Stomach (tissue), 9 donors: ENCODE data around the gene PPP1R12A. TPM values are rescaled to one million over a fixed set of nuclear protein-coding genes. Genes with fewer than 3 reads are reported as not detected.

Source experiments
- DNase-seq, 2 donors: peaks; one replicate each; pipeline versions ENCODE4 v3.0.0 to v3.0.0-alpha.2; 2013 to 2019
- H3K27ac ChIP-seq, 5 donors: fragments of 200-600 bp in 4 of 5; sonication (generic) in 4 of 5; one replicate each; pipeline ENCODE4 v1.5.1; 2013 to 2019; ENCODE audit warnings: mild to moderate bottlenecking in 1 of 5, moderate library complexity in 1 of 5
- H3K27me3 ChIP-seq, 3 donors: fragments of 200-600 bp; sonication (generic); one replicate each; pipeline ENCODE4 v1.5.1; 2017 to 2019; ENCODE audit warnings: mixed run types in 1 of 3
- H3K36me3 ChIP-seq, 4 donors: fragments of 200-600 bp; sonication (generic); 1 replicate in 3 of 4; 2 replicates in 1 of 4; pipeline ENCODE4 v1.5.1; 2016 to 2019
- H3K4me1 ChIP-seq, 4 donors: fragments of 200-600 bp; sonication (generic); one replicate each; pipeline ENCODE4 v1.5.1; 2016 to 2019
- H3K4me3 ChIP-seq, 4 donors: fragments of 200-600 bp; sonication (generic) in 3 of 4; one replicate each; pipeline ENCODE4 v1.5.1; 2016 to 2019; ENCODE audit warnings: mild to moderate bottlenecking in 1 of 4
- H3K9me3 ChIP-seq, 4 donors: fragments of 200-600 bp; sonication (generic); one replicate each; pipeline ENCODE4 v1.5.1; 2016 to 2019
- CTCF ChIP-seq, 7 experiments: fragments of 450-650 bp in 4 of 7; fragments of 200-600 bp in 3 of 7; sonication (generic) in 3 of 7; IDR thresholded peaks; one replicate each; pipeline ENCODE4 v1.5.1; 2016 to 2019; ENCODE audit warnings: antibody characterized with exemption in 7 of 7, control low read depth in 2 of 7, mild to moderate bottlenecking in 1 of 7
- EP300 ChIP-seq: sonication (generic); formaldehyde crosslinking; IDR thresholded peaks from one replicate; pipeline ENCODE4 v1.6.1; 2017; ENCODE audit warnings: antibody characterized with exemption
- POLR2A ChIP-seq, 4 donors: fragments of 450-650 bp; IDR thresholded peaks; one replicate each; pipeline ENCODE4 v1.6.1; 2016; ENCODE audit warnings: antibody characterized with exemption in 4 of 4, control low read depth in 2 of 4, mild to moderate bottlenecking in 1 of 4, moderate library complexity in 1 of 4
- POLR2AphosphoS5 ChIP-seq, 3 donors: sonication (generic); formaldehyde crosslinking; IDR thresholded peaks; one replicate each; pipeline ENCODE4 v1.6.1; 2016; ENCODE audit warnings: antibody characterized with exemption in 3 of 3
- WGBS, 5 donors: extraction: QIAGEN DNeasy Blood & Tissue Kit in 3 of 5; methylation state at CpG; one replicate each; pipeline versions ENCODE4 v1.1.5 to v1.1.7; 2013 to 2018; 5-methylcytosine and 5-hydroxymethylcytosine counted together
- intact Hi-C: fragments of 100-400 bp; cut with DNase I; formaldehyde crosslinking; loops from one replicate; pipeline ENCODE4 v1.15.1; 2023; ENCODE audit warnings: low total_unique reads
- polyA plus RNA-seq, 3 donors: library from polyadenylated mRNA; stranded (reverse); fragments of 200-250 nt; gene quantifications; one replicate each; pipeline ENCODE4 v1.2.3, GENCODE V29; 2013
- total RNA-seq, 5 donors: library from RNA; depleted of rRNA; stranded (reverse); fragments of >200 nt; gene quantifications; one replicate each; pipeline versions ENCODE4 v1.1.0 to v1.2.3, GENCODE V29; 2014 to 2016
- donor health status: healthy with polysubstance abuse.
- donor health status: Bipolar disorder and iron deficiency.
- donor health status: healthy.

PPP1R12A gene
- total and polyA plus RNA-seq, 8 donors, result 7.5 to 425 (median 112) TPM

GRCh38 chr12:79921786-79922185 is 13.1 kb downstream of the PPP1R12A start:
- peaks cover 0 to 83% (median 47%) of the 10 kb centered on the region in 4 donors for H3K4me1 ChIP-seq
- 86 to 94% (median 88%) methylated on average over 1 of the region's 1 CpG for WGBS, 5 donors
- H3K9me3 ChIP-seq, result no peaks in the 10 kb centered on the region
- H3K27ac ChIP-seq, result no peak overlapping the region
- no peak for DNase-seq
- H3K36me3 ChIP-seq, result no peaks in the 10 kb centered on the region
- H3K4me3 ChIP-seq, result no peak overlapping the region
- no peaks in the 10 kb centered on the region for H3K27me3 ChIP-seq
- intact Hi-C loops, result no loop called here
- TF ChIP-seq CTCF (IDR thresholded peaks at IDR 0.05), result no peak
- no peak for TF ChIP-seq EP300
- no peak for TF ChIP-seq POLR2AphosphoS5 (IDR thresholded peaks at IDR 0.05)
- no peak for TF ChIP-seq POLR2A (IDR thresholded peaks at IDR 0.05)

- Histone ChIP-seq H3K4me3 (no peak overlapping the region), H3K27ac (no peak overlapping the region), H3K4me1 (peaks cover 0 to 88% (median 48%) of the 10 kb centered on the region in 4 donors), H3K27me3 (no peaks in the 10 kb centered on the region), H3K36me3 (no peaks in the 10 kb centered on the region), H3K9me3 (no peaks in the 10 kb centered on the region)
- TF ChIP-seq POLR2AphosphoS5 (IDR thresholded peaks at IDR 0.05), result no peak
- no peak for TF ChIP-seq EP300
- no peak for TF ChIP-seq CTCF (IDR thresholded peaks at IDR 0.05)
- no peak for TF ChIP-seq POLR2A (IDR thresholded peaks at IDR 0.05)
- intact Hi-C loops, result no loop called here
- 78 to 86% (median 84%) methylated on average over 5 of the region's 5 CpGs for WGBS, 5 donors
- no peak for DNase-seq
Observed at GRCh38 chr12:79920421-79921238, 14.3 kb downstream of the PPP1R12A start.

- Histone ChIP-seq H3K4me3 (no peak overlapping the region), H3K36me3 (no peaks in the 10 kb centered on the region), H3K27ac (no peak overlapping the region), H3K4me1 (peaks cover 0 to 88% (median 48%) of the 10 kb centered on the region in 4 donors), H3K27me3 (no peaks in the 10 kb centered on the region), H3K9me3 (no peaks in the 10 kb centered on the region)
- DNase-seq, result no peak
- intact Hi-C loops, result no loop called here
- 80 to 92% (median 89%) methylated on average over 1 of the region's 1 CpG for WGBS, 5 donors
- TF ChIP-seq EP300, result no peak
- TF ChIP-seq CTCF (IDR thresholded peaks at IDR 0.05), result no peak
- TF ChIP-seq POLR2AphosphoS5 (IDR thresholded peaks at IDR 0.05), result no peak
- no peak for TF ChIP-seq POLR2A (IDR thresholded peaks at IDR 0.05)
Observed at GRCh38 chr12:79919762-79920161, 15.1 kb downstream of the PPP1R12A start.

GRCh38 chr12:79916826-79917225 is 18.1 kb downstream of the PPP1R12A start:
- no peak overlapping the region for H3K27ac ChIP-seq
- no peaks in the 10 kb centered on the region for H3K9me3 ChIP-seq
- H3K4me3 ChIP-seq, result no peak overlapping the region
- WGBS, 5 donors, result 88 to 98% (median 96%) methylated on average over 2 of the region's 2 CpGs
- intact Hi-C loops, result no loop called here
- H3K4me1 ChIP-seq, result peaks cover 6 to 95% (median 60%) of the 10 kb centered on the region in 4 donors
- DNase-seq, result no peak
- H3K27me3 ChIP-seq, result no peaks in the 10 kb centered on the region
- no peaks in the 10 kb centered on the region for H3K36me3 ChIP-seq
- TF ChIP-seq EP300, result no peak
- no peak for TF ChIP-seq POLR2A (IDR thresholded peaks at IDR 0.05)
- TF ChIP-seq CTCF (IDR thresholded peaks at IDR 0.05), result no peak
- no peak for TF ChIP-seq POLR2AphosphoS5 (IDR thresholded peaks at IDR 0.05)
